ENCODE data around the gene LARGE1.
"Not testable (repeated sequence)": the region's sequence is repeated elsewhere in the genome, so short reads cannot be mapped to it uniquely, and the experiment has no call there.

The LARGE1 gene

GRCh38 chr22:33859311-33859710 is 61.0 kb downstream of the LARGE1 start:
- no peak for DNase-seq (ENCODE audit: extremely low read depth in 1 of 2, low read depth in 1 of 2)

DNA sequence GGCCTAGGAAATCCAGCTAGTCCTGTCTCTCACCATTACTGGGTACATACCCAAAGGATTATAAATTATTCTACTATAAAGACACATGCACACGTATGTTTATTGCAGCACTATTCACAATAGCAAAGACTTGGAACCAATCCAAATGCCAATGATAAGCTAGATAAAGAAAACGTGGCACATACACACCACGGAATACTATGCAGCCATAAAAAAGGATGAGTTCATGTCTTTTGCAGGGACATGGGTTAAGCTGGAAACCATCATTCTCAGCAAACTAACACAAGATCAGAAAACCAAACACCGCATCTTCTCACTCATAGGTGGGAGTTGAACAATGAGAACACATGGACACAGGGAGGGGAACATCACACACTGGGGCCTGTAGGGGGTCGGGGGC is 61.6 kb downstream of the LARGE1 start:
- not testable (repeated sequence) for DNase-seq (ENCODE audit: extremely low read depth in 1 of 2, low read depth in 1 of 2)

DNA sequence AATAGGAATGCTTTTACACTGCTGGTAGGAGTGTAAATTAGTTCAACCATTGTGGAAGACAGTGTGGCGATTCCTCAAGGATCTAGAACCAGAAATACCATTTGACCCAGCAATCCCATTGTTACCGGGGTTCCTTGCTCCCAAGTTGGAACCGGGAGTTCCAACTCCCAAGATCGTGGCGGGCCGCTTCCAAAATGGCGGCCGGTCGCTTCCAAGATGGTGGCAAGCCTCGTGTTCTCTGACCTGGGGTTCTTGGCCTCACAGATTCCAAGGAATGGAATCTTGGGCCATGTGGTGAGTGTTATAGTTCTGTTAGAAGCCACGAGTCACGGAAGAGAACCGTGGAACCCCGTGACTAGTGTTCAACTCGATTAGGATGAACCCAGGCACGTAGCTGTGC is 62.5 kb downstream of the LARGE1 start:
- not testable (repeated sequence) for DNase-seq (ENCODE audit: extremely low read depth in 1 of 2, low read depth in 1 of 2)

DNA sequence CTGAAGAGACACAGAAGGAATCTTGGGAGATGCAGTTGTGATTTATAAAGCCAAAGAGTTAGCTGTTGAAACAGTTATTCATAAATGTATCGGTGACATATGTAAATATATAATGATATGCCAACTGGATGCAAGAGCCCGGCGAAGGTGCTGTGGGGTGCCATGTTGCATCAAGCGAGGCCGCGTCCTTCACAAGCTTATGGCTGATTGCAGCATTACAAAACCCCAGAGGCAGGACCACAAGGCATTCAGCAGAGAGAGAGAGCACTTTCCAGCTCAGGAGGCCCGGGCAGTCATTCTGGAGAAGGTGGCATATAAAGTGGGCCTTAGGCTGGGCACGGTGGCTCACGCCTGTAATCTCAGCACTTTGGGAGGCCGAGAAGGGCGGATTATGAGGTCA is 65.6 kb downstream of the LARGE1 start:
- DNase-seq (ENCODE audit: extremely low read depth in 1 of 2, low read depth in 1 of 2) = no peak

GRCh38 chr22:33853200-33854097 is 66.8 kb downstream of the LARGE1 start:
- DNase-seq (ENCODE audit: extremely low read depth in 1 of 2, low read depth in 1 of 2) = no peak

DNA sequence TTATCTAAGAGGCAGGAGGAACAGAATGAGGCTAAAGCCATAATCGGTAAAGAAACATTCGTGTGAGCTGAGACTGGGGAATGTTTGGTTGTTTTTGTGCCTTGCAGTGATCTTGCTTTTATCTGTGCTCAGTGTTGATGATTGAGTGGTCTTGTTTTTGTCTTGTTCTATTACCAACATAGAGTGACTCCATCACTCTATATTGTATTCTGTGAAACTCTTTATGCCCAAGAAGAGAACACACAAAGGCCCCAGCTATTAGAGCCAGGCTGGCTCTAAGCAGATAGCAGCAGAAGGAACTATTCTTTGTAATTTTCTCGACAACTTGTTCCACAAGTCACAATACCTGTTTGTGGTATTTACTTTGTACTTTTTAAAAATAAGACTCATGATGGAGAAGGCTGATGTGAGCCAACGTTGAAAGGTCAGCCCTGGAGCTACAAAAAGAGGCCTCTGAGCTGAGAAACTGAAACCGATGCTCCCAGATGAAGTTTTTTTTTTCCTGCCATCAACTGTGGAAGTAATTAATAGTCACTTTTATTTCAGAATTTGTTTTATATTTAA is 68.4 kb downstream of the LARGE1 start:
- no peak for DNase-seq (ENCODE audit: extremely low read depth in 1 of 2, low read depth in 1 of 2)

GRCh38 chr22:33851240-33851639 is 69.0 kb downstream of the LARGE1 start:
- DNase-seq (ENCODE audit: extremely low read depth in 1 of 2, low read depth in 1 of 2) = no peak

GRCh38 chr22:33850724-33851123 is 69.6 kb downstream of the LARGE1 start:
- DNase-seq (ENCODE audit: extremely low read depth in 1 of 2, low read depth in 1 of 2) = no peak

DNA sequence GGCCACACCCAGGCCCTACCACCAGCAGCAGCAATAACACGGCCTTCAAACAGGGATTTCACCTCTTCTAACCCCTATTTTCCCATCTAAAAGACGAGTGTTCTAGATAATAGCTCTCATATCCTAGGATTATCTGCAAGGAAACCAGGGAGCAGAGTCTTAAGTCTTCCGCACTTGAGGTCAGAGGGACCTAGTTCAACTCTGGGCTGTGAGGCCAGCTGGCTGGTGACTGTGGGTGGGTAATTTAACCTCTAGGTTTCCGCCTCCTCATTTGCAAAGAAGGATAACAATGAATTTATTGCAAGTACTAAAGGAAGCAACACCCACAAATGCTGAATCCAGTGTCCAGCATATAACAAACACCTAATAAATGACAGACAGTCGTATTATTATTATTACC is 70.1 kb downstream of the LARGE1 start:
- DNase-seq (ENCODE audit: extremely low read depth in 1 of 2, low read depth in 1 of 2) = no peak

DNA sequence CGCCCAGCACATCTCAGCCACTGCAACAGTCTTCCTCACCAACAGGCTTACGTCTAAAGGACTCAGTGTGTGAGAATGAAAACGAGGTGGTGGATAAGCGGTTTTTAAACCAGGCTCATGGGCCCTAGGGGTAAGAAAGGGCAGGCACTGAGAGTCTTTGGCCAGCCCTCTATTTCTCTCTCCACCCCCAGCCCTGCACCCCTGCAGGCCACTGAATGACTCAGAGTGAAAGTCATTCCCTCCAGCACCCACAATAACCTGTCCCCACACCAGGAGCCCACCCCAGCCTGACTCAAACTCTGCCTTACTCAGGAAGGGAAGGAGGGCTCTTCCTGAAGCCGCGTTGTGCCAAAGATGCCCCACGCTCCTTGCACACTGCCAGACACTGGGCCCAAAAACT is 72.0 kb downstream of the LARGE1 start:
- no peak for DNase-seq (ENCODE audit: extremely low read depth in 1 of 2, low read depth in 1 of 2)

- no peak for DNase-seq (ENCODE audit: extremely low read depth in 1 of 2, low read depth in 1 of 2)
These were observed 76.0 kb downstream of the LARGE1 start for GRCh38 chr22:33844273-33844672.

DNA sequence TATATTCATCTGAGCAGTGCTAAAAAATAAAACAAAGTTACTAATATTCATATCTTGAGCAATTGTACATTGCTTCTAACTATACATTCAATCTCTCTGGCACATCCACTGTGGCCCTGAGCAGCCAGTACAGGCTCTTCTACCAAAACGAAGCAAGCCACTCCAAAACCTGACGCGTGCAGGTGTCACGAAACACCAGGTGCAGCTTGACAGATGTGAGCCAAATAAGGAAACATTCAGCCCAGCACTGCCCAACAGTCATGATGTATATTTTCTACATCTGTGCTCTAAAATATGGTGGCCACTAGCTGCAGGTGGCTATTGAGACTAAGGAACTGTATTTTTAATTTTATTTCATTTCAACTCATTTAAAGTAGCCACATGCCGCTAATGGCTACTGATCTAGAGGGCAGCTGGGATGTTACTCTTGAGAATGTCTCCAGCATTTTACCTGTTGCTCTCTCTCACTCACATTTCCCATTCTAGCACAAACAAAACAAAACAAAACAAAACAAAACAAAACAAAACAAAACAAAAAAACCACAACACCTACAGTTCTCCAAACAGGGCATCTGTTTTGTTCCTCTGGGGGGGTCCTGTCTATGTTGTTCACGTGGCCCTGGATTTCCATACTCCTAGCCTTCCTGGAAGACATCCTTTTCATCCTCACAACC is 77.7 kb downstream of the LARGE1 start:
- DNase-seq (ENCODE audit: extremely low read depth in 1 of 2, low read depth in 1 of 2) = no peak

- no peak for DNase-seq (ENCODE audit: extremely low read depth in 1 of 2, low read depth in 1 of 2)
These were observed 78.3 kb downstream of the LARGE1 start for GRCh38 chr22:33842006-33842354.

- no peak for DNase-seq (ENCODE audit: extremely low read depth in 1 of 2, low read depth in 1 of 2)
These were observed 78.8 kb downstream of the LARGE1 start for GRCh38 chr22:33841281-33842005.

- no peak for DNase-seq (ENCODE audit: extremely low read depth in 1 of 2, low read depth in 1 of 2)
These were observed 81.6 kb downstream of the LARGE1 start for GRCh38 chr22:33838644-33839043.

DNA sequence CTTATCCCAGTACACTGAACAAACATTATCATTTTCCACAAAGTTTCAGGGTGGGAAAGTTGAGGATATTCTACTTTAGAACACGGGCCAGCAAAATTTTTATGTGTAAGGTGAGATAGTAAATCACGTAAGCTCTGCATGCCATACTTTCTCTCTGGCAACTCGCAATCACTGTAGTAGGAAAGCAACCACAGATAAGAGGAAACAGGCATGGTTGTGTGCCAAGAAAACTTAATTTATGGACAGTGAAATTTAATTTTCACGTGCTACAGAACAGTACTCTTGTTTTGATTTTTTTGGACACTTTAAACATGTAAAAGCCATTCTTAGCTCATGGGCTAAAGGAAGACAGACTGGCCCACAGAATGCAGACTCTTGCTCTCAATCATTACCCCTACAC is 82.5 kb downstream of the LARGE1 start:
- no peak for DNase-seq (ENCODE audit: extremely low read depth in 1 of 2, low read depth in 1 of 2)

- DNase-seq (ENCODE audit: extremely low read depth in 1 of 2, low read depth in 1 of 2) = no peak
These were observed 85.0 kb downstream of the LARGE1 start for GRCh38 chr22:33835265-33835664.

DNA sequence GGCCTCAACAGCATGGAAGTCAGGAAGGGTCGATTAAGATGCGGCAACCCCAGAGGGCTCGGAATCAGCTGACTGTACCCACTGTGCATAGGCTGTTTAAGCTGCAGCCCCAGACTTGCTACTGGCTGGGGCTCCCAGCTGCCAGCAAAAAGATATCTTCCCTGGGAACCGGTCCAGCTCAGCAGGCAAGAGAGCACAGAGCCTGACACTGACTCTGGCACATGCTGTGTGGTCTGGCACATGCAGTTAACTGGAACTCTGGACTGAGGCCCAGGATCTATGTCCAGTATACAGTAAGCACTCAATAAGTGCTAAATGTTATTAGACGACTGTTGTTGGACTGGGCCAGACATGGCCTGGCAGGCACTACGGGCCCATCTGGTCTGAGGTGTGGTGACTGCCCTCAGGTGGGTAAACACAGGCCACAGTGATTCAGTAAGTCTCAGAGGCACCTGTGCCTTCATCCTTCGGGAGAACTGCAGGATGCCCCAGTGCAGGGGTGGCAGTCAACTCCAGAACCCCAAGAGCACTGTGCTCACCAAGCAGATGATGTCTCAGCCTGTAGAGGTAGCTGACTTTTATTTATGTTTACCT is 87.6 kb downstream of the LARGE1 start:
- DNase-seq (ENCODE audit: extremely low read depth in 1 of 2, low read depth in 1 of 2) = no peak

GRCh38 chr22:33831651-33832050 is 88.6 kb downstream of the LARGE1 start:
- DNase-seq (ENCODE audit: extremely low read depth in 1 of 2, low read depth in 1 of 2) = no peak

DNA sequence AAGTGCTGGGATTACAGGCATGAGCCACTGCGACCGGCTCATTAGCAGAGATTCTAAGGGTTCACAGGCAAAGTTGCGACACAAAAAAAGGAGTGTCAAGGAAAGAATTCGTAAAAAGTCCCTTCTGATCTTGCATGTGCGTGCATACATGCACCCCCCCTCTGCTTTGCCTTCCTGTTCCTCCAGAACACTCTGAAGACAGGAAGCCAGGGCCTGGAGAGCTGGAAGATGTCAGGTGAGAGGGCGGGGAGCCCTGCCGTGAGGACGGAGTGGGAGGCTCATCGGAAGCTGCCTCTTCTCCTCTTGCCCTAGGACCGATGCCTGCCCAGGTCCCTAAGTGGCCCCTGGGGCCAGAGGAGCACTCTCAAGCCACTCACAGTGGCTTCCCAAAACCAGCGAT is 89.1 kb downstream of the LARGE1 start:
- DNase-seq (ENCODE audit: extremely low read depth in 1 of 2, low read depth in 1 of 2) = no peak
